ENCODE results near the gene ABCG1.

The ABCG1 gene

DNA sequence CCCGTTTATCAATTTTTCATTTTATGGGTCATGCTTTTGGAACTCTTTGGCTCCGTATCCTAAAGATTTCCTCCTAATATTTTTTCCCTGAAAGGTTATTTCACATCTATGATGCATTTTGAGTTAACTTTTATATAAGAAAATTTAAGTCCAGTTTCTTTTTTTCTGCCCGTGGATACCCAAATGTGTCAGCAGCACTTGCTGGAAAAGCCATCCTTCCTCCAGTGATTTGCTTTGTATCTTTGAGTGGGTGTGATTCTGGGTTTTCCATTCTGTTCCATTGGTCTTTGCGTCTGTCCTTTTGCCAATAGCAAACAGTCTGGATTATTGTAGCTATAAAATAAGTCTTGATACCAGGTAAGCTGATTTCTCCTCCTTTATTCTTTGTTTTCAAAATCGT is 15.6 kb upstream of the ABCG1 start:
- no peaks in the 10 kb centered on the region for H3K79me2 ChIP-seq (ENCODE audit: low read length)
- DNase-seq = no peak
- H3K4me1 ChIP-seq (ENCODE audit: low read length) = peaks cover 11% of the 10 kb centered on the region
- no peak overlapping the region for H2AFZ ChIP-seq (ENCODE audit: low read length)
- no peaks in the 10 kb centered on the region for H4K20me1 ChIP-seq (ENCODE audit: insufficient read depth, low read length)
- H3K4me2 ChIP-seq (ENCODE audit: low read depth, low read length) = no peak overlapping the region
- H3K4me3 ChIP-seq (ENCODE audit: low read length) = no peak overlapping the region
- no peaks in the 10 kb centered on the region for H3F3A ChIP-seq (ENCODE audit: insufficient read depth, low read length)
- H3K27me3 ChIP-seq (replicated peaks; ENCODE audit: insufficient read depth, low read length) = peaks cover 5% of the 10 kb centered on the region; the same call in 1 of the 2 replicates
- H3K9ac ChIP-seq (ENCODE audit: low read length) = no peak overlapping the region
- no peaks in the 10 kb centered on the region for H3K9me2 ChIP-seq (replicated peaks; ENCODE audit: insufficient read depth, low read length)
- H3K36me3 ChIP-seq (replicated peaks; ENCODE audit: insufficient read depth, low read length) = no peaks in the 10 kb centered on the region
- no peak overlapping the region for H3K27ac ChIP-seq (ENCODE audit: low read length)
- no peaks in the 10 kb centered on the region for H3K9me3 ChIP-seq (replicated peaks; ENCODE audit: insufficient read depth, low read length)
- TF ChIP-seq, protein P1, sequence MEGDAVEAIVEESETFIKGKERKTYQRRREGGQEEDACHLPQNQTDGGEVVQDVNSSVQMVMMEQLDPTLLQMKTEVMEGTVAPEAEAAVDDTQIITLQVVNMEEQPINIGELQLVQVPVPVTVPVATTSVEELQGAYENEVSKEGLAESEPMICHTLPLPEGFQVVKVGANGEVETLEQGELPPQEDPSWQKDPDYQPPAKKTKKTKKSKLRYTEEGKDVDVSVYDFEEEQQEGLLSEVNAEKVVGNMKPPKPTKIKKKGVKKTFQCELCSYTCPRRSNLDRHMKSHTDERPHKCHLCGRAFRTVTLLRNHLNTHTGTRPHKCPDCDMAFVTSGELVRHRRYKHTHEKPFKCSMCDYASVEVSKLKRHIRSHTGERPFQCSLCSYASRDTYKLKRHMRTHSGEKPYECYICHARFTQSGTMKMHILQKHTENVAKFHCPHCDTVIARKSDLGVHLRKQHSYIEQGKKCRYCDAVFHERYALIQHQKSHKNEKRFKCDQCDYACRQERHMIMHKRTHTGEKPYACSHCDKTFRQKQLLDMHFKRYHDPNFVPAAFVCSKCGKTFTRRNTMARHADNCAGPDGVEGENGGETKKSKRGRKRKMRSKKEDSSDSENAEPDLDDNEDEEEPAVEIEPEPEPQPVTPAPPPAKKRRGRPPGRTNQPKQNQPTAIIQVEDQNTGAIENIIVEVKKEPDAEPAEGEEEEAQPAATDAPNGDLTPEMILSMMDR (IDR thresholded peaks at IDR 0.05; ENCODE audit: low read length) = no peak
- TF ChIP-seq EZH2phosphoT487 (IDR thresholded peaks at IDR 0.05; ENCODE audit: low read length) = no peak
- TF ChIP-seq EZH2 (optimal IDR thresholded peaks at IDR 0.05; ENCODE audit: low read depth, low read length) = no peak

DNA sequence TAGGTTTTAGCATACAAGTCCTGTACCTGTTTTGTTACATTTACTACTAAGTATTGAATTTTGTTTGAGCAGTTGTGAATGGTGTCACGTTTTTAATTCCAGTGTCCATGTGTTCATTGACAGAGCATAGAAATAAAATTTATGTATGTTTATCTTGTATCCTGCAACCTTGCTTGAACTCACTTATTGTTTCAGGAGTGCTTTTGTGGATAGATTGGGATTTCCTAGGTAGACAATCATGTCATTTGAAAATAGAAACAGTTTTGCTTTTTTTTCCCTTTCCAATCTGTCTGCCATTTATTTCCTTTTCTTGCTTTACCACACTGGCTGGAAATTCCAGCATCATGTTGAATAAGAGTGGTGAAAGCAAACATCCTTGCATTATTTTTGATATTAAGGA is 15.0 kb upstream of the ABCG1 start:
- H3K4me1 ChIP-seq (ENCODE audit: low read length) = peaks cover 6% of the 10 kb centered on the region
- H3K36me3 ChIP-seq (replicated peaks; ENCODE audit: insufficient read depth, low read length) = no peaks in the 10 kb centered on the region
- peaks cover 10% of the 10 kb centered on the region; the same call in 1 of the 2 replicates for H3K27me3 ChIP-seq (replicated peaks; ENCODE audit: insufficient read depth, low read length)
- H3K4me3 ChIP-seq (ENCODE audit: low read length) = no peak overlapping the region
- no peaks in the 10 kb centered on the region for H3F3A ChIP-seq (ENCODE audit: insufficient read depth, low read length)
- no peaks in the 10 kb centered on the region for H3K9me3 ChIP-seq (replicated peaks; ENCODE audit: insufficient read depth, low read length)
- no peak overlapping the region for H2AFZ ChIP-seq (ENCODE audit: low read length)
- no peak for DNase-seq
- H3K9ac ChIP-seq (ENCODE audit: low read length) = no peak overlapping the region
- no peaks in the 10 kb centered on the region for H3K79me2 ChIP-seq (ENCODE audit: low read length)
- TF ChIP-seq, protein P1 (IDR thresholded peaks at IDR 0.05; ENCODE audit: low read length) = no peak
- TF ChIP-seq EZH2phosphoT487 (IDR thresholded peaks at IDR 0.05; ENCODE audit: low read length) (no peak), EZH2 (optimal IDR thresholded peaks at IDR 0.05; ENCODE audit: low read depth, low read length) (no peak)
- H3K9me2 ChIP-seq (replicated peaks; ENCODE audit: insufficient read depth, low read length) = no peaks in the 10 kb centered on the region
- no peak overlapping the region for H3K4me2 ChIP-seq (ENCODE audit: low read depth, low read length)
- no peak overlapping the region for H3K27ac ChIP-seq (ENCODE audit: low read length)
- no peaks in the 10 kb centered on the region for H4K20me1 ChIP-seq (ENCODE audit: insufficient read depth, low read length)

DNA sequence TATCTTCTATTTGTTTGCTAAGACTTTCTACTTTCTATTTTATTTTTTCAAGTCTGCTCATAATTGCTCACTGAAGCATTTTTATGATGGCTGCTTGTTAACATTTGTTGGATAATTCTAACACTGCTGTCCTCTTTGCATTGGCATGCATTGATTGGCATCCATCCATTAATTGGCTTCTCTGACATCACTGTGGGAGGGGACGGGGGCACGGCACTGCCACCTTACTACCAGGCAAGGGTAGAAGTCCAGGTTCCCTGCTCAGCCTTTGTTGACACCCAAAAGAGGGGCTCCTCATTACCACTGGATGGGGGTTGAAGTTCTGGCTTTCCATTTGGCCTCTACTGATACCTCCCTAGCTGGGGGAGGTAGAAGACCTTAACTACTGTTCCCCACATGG is 11.5 kb upstream of the ABCG1 start:
- peaks cover 30% of the 10 kb centered on the region for H3K27me3 ChIP-seq (replicated peaks; ENCODE audit: insufficient read depth, low read length)
- no peak for DNase-seq
- no peak overlapping the region for H3K4me2 ChIP-seq (ENCODE audit: low read depth, low read length)
- H3K9me3 ChIP-seq (replicated peaks; ENCODE audit: insufficient read depth, low read length) = no peaks in the 10 kb centered on the region
- no peak for TF ChIP-seq EZH2 (optimal IDR thresholded peaks at IDR 0.05; ENCODE audit: low read depth, low read length)
- TF ChIP-seq, protein P1 (IDR thresholded peaks at IDR 0.05; ENCODE audit: low read length) = no peak
- TF ChIP-seq EZH2phosphoT487 (IDR thresholded peaks at IDR 0.05; ENCODE audit: low read length) = no peak
- no peaks in the 10 kb centered on the region for H4K20me1 ChIP-seq (ENCODE audit: insufficient read depth, low read length)
- no peaks in the 10 kb centered on the region for H3K36me3 ChIP-seq (replicated peaks; ENCODE audit: insufficient read depth, low read length)
- H2AFZ ChIP-seq (ENCODE audit: low read length) = no peak overlapping the region
- H3K27ac ChIP-seq (ENCODE audit: low read length) = no peak overlapping the region
- no peaks in the 10 kb centered on the region for H3K4me1 ChIP-seq (ENCODE audit: low read length)
- no peak overlapping the region for H3K9ac ChIP-seq (ENCODE audit: low read length)
- H3K4me3 ChIP-seq (ENCODE audit: low read length) = no peak overlapping the region
- no peaks in the 10 kb centered on the region for H3F3A ChIP-seq (ENCODE audit: insufficient read depth, low read length)
- H3K9me2 ChIP-seq (replicated peaks; ENCODE audit: insufficient read depth, low read length) = no peaks in the 10 kb centered on the region
- H3K79me2 ChIP-seq (ENCODE audit: low read length) = no peaks in the 10 kb centered on the region
